K562 (cell line): ENCODE results near the gene PRRC2A.
A peak's percentile ranks its signal among the peaks of the same experiment; 100 is the strongest.

ENCODE experiments used
- TBL1XR1 ChIP-seq, 2 experiments: IDR thresholded peaks; 2 replicates each; pipeline ENCODE4 v1.6.1; 2012; ENCODE audit warnings: improper control_type of control experiment in 2 of 2, low read length in 2 of 2, mild to moderate bottlenecking in 1 of 2
- ZFP36 ChIP-seq: fragments of 150-350 bp; IDR thresholded peaks from 2 replicates; pipeline ENCODE4 v1.6.1; 2018; ENCODE audit warnings: low read length, low read depth; ENCODE audit not compliant: partially characterized antibody
- TF ChIP-seq, protein P1 (sequence below), 2 experiments: IDR thresholded peaks; 2 replicates each; pipeline ENCODE4 v1.6.1; 2012; ENCODE audit warnings: improper control_type of control experiment in 2 of 2, low read depth in 2 of 2, low read length in 2 of 2, borderline replicate concordance in 1 of 2

DNA sequence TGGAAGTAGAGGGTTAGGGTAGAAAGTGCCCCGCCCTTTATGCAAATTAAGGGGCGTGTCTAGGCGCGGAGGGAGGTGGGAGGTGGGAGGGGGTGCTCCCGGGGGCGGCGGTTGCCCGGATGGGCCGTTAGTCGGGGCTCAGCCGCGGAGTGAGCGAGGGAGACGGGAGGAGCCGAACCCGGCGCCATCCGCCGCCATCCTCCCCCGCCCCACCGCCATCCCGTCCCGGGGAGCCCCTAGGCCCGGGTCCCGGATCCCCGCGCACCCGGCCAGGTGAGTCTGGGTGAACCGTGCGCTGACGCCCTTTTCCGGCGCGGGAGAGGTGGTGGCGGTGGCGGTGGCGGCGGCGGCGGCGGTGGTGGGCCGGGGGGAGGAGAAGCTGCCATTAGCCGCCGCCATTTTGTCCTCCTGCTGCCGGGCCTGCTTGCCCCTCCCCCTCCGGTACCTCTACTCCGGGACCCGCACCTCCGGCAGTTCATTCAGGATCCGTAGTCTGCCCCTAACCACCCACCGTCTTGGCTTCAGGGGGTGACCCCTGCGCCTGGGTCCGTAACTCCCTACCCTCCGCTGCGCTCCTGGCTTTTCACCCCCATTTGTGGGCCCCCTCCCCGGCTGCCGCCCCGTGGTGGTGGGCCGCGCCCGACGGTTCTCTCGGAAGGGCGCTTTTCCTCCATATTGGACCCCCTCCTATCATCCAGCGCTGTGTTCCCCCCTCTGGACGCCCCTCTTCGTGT, at the start of gene PRRC2A:
- TF ChIP-seq, protein P1, sequence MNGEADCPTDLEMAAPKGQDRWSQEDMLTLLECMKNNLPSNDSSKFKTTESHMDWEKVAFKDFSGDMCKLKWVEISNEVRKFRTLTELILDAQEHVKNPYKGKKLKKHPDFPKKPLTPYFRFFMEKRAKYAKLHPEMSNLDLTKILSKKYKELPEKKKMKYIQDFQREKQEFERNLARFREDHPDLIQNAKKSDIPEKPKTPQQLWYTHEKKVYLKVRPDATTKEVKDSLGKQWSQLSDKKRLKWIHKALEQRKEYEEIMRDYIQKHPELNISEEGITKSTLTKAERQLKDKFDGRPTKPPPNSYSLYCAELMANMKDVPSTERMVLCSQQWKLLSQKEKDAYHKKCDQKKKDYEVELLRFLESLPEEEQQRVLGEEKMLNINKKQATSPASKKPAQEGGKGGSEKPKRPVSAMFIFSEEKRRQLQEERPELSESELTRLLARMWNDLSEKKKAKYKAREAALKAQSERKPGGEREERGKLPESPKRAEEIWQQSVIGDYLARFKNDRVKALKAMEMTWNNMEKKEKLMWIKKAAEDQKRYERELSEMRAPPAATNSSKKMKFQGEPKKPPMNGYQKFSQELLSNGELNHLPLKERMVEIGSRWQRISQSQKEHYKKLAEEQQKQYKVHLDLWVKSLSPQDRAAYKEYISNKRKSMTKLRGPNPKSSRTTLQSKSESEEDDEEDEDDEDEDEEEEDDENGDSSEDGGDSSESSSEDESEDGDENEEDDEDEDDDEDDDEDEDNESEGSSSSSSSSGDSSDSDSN (IDR thresholded peaks at IDR 0.05; ENCODE audit: borderline replicate concordance in 1 of 2, low read depth in 2 of 2, low read length in 2 of 2) = peak in 1 of 2 experiments; percentile 62; a peak in 1 of 4 replicates
- TF ChIP-seq ZFP36 (no peak), TBL1XR1 (IDR thresholded peaks at IDR 0.05; ENCODE audit: low read length in 2 of 2) (no peak)
